ENCODE measurements around the gene LRPAP1.

The LRPAP1 gene

GRCh38 chr4:3533423-3533820 lies 1.2 kb upstream of the LRPAP1 start:
- TF ChIP-seq, protein P1, sequence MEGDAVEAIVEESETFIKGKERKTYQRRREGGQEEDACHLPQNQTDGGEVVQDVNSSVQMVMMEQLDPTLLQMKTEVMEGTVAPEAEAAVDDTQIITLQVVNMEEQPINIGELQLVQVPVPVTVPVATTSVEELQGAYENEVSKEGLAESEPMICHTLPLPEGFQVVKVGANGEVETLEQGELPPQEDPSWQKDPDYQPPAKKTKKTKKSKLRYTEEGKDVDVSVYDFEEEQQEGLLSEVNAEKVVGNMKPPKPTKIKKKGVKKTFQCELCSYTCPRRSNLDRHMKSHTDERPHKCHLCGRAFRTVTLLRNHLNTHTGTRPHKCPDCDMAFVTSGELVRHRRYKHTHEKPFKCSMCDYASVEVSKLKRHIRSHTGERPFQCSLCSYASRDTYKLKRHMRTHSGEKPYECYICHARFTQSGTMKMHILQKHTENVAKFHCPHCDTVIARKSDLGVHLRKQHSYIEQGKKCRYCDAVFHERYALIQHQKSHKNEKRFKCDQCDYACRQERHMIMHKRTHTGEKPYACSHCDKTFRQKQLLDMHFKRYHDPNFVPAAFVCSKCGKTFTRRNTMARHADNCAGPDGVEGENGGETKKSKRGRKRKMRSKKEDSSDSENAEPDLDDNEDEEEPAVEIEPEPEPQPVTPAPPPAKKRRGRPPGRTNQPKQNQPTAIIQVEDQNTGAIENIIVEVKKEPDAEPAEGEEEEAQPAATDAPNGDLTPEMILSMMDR (IDR thresholded peaks at IDR 0.05; ENCODE audit: insufficient read depth, low read depth, low read length, missing control alignments): no peak
- DNase-seq (ENCODE audit: low read depth): no peak
- H3K4me3 ChIP-seq (ENCODE audit: low read depth, low read length): no peak overlapping the region

GRCh38 chr4:3532751-3533422 lies 665 bp upstream of the LRPAP1 start:
- no peak for DNase-seq (ENCODE audit: low read depth)
- TF ChIP-seq, protein P1 (IDR thresholded peaks at IDR 0.05; ENCODE audit: insufficient read depth, low read depth, low read length, missing control alignments): no peak
- peak overlapping the region; percentile 49 for H3K4me3 ChIP-seq (ENCODE audit: low read depth, low read length)

GRCh38 chr4:3531318-3531878 lies 824 bp downstream of the LRPAP1 start:
- DNase-seq (ENCODE audit: low read depth): no peak
- TF ChIP-seq, protein P1 (IDR thresholded peaks at IDR 0.05; ENCODE audit: insufficient read depth, low read depth, low read length, missing control alignments): no peak
- peak overlapping the region; percentile 67 for H3K4me3 ChIP-seq (ENCODE audit: low read depth, low read length)

DNA sequence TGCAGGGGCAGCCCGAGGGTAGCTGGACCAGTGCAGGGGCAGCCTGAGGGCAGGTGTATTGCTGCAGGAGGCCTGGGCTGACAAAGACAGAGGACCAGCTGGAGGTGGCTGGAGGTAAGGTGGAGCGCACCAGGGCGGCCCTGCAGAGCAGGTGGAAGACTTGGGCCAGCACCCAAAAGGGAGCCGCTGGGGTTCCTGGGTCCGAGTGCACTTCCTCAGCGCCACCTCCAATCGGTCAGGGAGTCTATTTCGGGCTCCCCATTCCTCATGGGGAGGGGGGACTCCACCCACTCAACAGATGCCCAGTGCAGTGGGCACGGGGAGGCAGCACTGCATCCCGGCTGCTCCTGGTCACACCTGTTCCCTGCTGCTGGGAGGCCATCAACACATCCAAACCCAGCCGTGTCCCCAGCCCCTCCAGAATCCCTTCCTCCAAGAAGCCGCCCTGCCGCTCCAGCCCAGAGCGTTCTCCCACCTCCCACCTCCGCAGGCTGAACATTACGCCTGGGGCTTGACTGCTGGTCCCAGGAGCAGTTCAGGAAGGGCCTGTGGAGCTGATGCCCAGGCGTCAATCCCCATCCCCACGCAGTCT lies 1.5 kb downstream of the LRPAP1 start:
- DNase-seq (ENCODE audit: low read depth): no peak
- H3K4me3 ChIP-seq (ENCODE audit: low read depth, low read length): peak overlapping the region; percentile 67
- TF ChIP-seq, protein P1 (IDR thresholded peaks at IDR 0.05; ENCODE audit: insufficient read depth, low read depth, low read length, missing control alignments): no peak

- TF ChIP-seq, protein P1 (IDR thresholded peaks at IDR 0.05; ENCODE audit: insufficient read depth, low read depth, low read length, missing control alignments): no peak
- DNase-seq (ENCODE audit: low read depth): no peak
- no peak overlapping the region for H3K4me3 ChIP-seq (ENCODE audit: low read depth, low read length)
These were observed 2.2 kb downstream of the LRPAP1 start for GRCh38 chr4:3530051-3530450.

GRCh38 chr4:3529363-3529762 lies 2.9 kb downstream of the LRPAP1 start:
- DNase-seq (ENCODE audit: low read depth): peak; percentile 29
- TF ChIP-seq, protein P1 (IDR thresholded peaks at IDR 0.05; ENCODE audit: insufficient read depth, low read depth, low read length, missing control alignments): no peak
- H3K4me3 ChIP-seq (ENCODE audit: low read depth, low read length): no peak overlapping the region
